GOT3 (cell line): Measurements from ENCODE around the gene ZNF277.
"Not testable (repeated sequence)": the region's sequence is repeated elsewhere in the genome, so short reads cannot be mapped to it uniquely, and the experiment has no call there.

Experiments used
- DNase-seq: peaks from one replicate; lab custom pipeline; 2025; ENCODE audit warnings: mixed read lengths; lab: John Stamatoyannopoulos, UW

The ZNF277 gene

DNA sequence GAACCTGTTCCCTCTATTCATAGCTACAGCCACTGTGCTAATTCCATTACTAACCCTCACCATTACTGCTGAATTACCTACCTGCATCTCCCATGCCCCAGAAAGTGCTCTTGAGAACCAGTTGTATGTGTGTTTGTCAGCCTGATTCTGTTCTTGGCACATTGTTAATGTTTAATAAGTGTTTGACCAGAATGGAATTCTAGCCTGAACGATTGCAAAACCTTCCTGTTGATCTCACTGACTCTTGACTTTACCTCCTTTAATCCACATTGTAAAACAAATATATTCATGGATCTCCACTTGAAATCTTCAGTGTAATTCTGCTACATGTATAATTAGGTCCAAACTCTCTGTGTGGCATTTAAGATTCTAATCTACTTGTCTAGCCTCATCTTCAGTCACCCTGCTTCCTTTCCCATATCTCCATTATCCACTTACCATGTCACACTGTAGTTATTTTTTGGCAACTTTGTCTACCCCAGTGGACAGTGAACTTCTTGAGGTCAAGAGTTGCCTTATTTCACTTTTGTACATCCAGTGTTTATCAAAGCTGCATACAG is 4.9 kb downstream of the ZNF277 start:
- no peak for DNase-seq

DNA sequence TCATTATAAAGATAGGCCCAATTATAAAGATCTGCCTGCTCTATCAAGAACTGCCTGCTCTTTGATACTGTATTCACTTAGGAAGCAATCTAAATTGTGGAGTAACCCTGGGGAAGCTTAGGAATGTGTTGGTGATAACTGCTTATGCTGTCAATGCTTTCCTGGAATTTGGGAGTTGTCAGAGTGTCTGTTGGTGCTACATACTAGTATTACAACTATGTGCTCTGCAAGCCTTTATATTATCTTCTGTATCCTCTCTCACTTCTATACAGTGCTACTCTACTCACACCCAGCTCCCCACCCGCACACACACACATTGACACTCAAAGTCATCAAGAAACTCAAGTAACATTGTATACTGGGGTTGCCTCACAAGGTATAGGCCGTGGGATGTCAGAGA is 6.1 kb downstream of the ZNF277 start:
- DNase-seq, result no peak

- DNase-seq, result no peak
These were observed 7.2 kb downstream of the ZNF277 start for GRCh38 chr7:112213735-112214134.

- DNase-seq, result no peak
These were observed 7.8 kb downstream of the ZNF277 start for GRCh38 chr7:112214268-112214667.

- DNase-seq, result no peak
These were observed 8.4 kb downstream of the ZNF277 start for GRCh38 chr7:112214883-112215282.

GRCh38 chr7:112215787-112216186 is 9.3 kb downstream of the ZNF277 start:
- no peak for DNase-seq

GRCh38 chr7:112220877-112221434 is 14.5 kb downstream of the ZNF277 start:
- DNase-seq, result no peak

DNA sequence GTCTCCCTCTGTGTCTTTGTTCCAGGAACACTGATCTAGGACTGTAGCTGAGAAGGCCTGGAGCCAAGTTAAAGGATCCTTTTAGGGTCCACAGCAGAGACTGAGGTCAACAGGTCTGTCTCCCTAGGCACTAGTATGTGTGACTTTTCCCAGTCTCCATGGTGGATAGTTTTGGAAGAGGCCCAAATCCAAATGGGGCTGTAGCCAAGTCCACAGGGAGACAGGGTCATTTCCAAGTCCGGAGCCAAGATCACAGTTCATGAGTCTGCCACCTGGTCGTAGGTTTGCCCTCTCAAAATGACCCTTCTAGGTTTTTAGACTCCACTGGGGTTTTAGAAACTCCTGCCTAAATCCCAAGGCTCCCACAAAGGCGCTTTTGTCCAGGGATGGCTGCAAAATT is 16.8 kb downstream of the ZNF277 start:
- no peak for DNase-seq

DNA sequence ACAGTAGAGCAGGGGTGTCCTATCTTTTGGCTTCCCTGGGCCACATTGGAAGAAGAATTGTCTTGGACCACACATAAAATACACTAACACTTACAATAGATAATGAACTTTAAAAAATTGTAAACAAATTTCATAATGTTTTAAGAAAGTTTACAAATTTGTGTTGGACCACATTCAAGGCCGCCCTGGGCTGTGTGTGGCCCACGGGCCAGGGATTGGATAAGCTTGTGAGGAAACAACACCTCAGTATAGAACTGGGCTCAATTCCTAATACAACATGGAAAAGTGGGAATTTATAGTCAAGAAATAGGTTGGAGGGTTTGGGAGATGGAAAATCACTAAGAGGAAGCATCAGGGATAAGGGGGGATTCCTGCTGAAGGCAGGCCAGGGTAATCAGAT is 17.7 kb downstream of the ZNF277 start:
- DNase-seq, result no peak

DNA sequence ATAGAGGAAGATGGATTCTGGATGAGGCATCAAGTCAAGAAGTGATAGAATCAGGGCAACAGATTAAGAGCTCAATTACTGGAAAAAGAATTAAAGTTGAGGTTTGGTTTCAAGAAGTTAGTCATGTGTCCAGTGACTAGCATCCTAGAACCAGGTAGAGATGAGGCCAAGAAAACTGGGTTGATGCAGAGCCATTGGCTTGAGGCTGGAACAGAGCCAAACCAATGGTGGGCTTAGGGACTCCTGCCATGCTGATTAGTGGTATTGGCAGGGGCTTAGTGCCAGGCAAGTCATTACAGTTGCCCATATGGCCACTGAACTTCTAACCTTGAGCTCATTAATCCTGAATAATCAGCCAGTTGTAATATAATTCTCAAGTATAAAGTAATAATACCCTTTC is 18.5 kb downstream of the ZNF277 start:
- no peak for DNase-seq

DNA sequence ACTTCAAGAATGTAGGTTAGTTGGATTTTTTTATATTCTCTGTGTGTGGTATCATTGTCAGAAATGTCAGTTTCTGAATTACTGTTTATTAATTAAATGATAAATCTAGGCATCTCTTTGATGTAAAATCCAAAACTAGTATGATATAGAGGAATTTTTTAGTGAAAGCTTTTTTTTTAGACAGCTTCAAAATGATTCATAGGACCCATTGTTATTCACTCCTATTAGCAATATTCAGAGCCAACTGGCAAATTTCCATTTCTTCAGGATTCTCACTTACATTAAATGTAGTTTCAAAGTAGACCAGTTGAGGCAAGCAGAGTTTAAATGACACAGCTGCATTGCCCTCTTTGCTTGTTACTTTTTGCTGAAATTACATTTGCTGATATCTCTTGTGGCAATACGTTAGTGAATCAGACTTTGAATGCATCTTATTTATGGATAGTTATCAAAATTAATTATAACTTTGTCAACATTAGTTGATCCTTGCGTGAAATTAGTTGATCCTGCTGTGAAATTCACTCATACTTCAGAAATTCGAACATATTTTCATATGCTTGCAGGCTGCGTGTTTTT is 20.3 kb downstream of the ZNF277 start:
- no peak for DNase-seq

GRCh38 chr7:112228632-112229031 is 22.1 kb downstream of the ZNF277 start:
- DNase-seq, result no peak

DNA sequence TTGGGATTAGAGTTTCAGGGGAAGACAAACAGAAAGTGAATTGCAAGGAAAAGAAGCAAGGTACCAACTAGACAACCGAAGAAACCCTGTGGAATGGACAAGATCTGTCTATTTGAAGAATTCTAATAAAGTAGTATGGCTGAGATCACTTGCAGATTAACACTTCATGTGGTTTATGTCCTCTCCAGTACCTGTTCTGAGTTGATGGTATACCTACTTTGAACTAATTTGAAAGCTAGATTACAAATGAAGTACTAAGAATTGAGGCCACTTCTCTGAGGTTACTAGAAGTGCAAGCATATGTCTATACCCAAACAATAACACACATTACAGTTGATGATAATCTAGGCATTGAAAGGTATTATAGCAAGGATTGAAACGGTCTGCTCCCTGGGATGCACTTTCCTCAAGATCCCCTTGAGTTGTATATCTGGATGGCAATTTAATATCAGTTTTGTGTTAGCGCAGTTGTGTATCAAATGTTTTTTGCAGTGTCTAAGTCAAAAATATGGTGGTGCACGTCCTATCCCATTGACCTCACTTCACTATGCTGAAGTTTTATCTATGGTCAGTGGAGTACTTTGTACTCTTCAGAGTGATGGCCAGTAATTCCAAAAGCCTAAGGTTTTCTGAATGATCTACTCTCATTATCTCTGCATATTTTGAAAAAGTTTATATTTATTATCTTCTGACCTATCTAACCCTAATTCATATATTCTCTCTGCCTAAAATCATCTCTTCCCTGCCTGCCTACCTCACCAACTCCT is 25.9 kb downstream of the ZNF277 start:
- DNase-seq, result no peak

GRCh38 chr7:112233048-112233697 is 26.7 kb downstream of the ZNF277 start:
- DNase-seq, result no peak

- DNase-seq, result no peak
These were observed 27.7 kb downstream of the ZNF277 start for GRCh38 chr7:112234147-112234546.

DNA sequence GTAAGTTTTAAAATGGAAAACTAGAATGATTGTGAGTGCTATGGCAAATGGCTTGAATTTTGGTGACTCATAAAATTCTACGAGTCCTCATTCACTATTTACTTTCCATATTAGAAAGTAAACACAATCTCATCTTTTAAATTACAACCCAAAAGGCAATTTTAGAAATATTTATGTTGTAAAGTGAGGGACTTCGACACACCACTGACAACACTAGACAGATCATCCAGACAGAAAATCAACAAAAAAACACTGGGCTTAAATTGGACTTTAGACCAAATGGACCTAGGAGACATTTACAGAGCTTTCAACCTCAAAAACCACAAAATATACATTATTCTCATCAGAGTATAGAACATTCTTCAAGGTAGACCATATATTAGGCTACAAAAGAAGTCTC is 30.1 kb downstream of the ZNF277 start:
- DNase-seq, result no peak

DNA sequence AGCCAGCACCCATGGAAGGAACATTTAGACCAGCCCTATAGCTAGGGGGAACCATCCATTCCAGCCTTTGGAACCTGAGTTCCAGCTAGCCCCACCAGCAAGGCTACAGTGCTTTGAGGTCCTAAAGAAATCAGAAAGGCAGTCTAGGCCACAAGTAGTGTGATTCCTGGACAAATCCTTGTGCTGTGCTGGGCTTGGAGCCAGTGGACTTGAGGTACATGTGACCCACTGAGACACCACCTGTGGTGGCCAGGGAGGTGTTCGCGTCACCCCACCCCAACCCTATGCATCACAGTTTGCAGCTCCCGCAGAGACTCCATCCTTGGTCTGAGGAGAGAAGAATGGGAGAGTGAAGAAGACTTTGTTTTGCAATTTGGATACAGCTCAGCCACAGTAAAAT is 31.8 kb downstream of the ZNF277 start:
- DNase-seq, result no peak

- DNase-seq, result no peak
These were observed 32.5 kb downstream of the ZNF277 start for GRCh38 chr7:112238852-112239610.

DNA sequence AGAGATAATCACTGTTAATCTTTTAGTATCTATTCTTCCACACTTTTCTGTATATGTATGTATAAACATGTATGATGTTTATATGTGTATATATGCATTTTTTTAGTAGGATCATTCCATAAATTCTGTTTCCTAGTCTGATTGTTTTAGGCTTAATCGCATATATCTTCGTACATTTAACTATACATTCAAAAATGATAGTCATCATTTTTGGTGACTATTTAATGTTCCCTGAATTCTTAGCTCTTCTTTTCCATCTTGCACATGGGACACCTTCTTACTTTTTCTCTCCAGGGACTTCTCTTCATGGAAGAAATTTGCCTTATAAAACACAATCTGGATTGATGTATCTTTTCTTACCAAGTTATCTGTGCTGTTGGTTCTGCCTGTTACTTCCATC is 42.1 kb downstream of the ZNF277 start:
- DNase-seq, result no peak

- DNase-seq, result not testable (repeated sequence)
These were observed 43.5 kb downstream of the ZNF277 start for GRCh38 chr7:112249967-112250366.

DNA sequence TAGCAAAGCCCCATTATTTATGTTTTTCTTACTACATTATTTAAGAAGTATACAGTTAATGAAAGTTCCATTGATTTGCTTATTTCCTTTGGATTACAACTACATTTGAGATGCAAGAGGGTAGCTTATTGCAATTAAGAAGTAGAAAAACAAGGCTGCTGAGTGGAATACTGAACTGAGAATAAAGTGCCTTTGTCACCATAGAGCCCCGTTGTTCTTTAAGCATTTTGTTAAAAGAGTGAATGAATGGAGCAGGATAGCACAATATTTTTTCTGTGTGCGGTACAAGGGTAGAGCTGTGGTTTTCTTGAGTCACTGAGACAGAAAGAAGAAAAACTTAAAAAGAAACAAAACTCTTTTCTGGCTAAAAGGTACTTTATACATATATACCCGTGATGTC is 45.6 kb downstream of the ZNF277 start:
- no peak for DNase-seq

- no peak for DNase-seq
These were observed 46.2 kb downstream of the ZNF277 start for GRCh38 chr7:112252691-112253090.
